Activated naive CD8-positive, alpha-beta T cell treated with anti-CD3 and anti-CD28 coated beads, Interleukin-2, amount 10 ng/mL, durations not matched to agents 7 days and 5 days (primary cell): ENCODE measurements around the gene ADM2. TPM values are rescaled to one million over a fixed set of nuclear protein-coding genes. Genes with fewer than 3 reads are reported as not detected.
"Not testable (repeated sequence)": the region's sequence is repeated elsewhere in the genome, so short reads cannot be mapped to it uniquely, and the experiment has no call there.

Experiments used
- ATAC-seq: fragments of 150-1000 bp; cut with Tn5 transposase; one replicate; pipeline ENCODE4 v1.10.0; 2021; ENCODE audit warnings: low read depth, moderate library complexity
- POLR2A ChIA-PET: fragments of 350-600 bp; sonication (Branson Sonifier 250); formaldehyde crosslinking; loops from one replicate; lab custom pipeline; 2021; ENCODE audit warnings: antibody characterized with exemption; lab: Charles Lee
- DNase-seq: peaks from one replicate; pipeline ENCODE4 v3.0.0; 2021
- H3K27ac Mint-ChIP-seq: one replicate; pipeline ENCODE4 v1.8.0; 2022; ENCODE audit warnings: mild to moderate bottlenecking, mixed read lengths
- H3K27me3 Mint-ChIP-seq: one replicate; pipeline ENCODE4 v1.8.0; 2022; ENCODE audit warnings: mild to moderate bottlenecking, moderate library complexity, mixed read lengths
- H3K36me3 Mint-ChIP-seq: one replicate; pipeline ENCODE4 v1.8.0; 2021; ENCODE audit warnings: mild to moderate bottlenecking, mixed read lengths
- H3K4me1 Mint-ChIP-seq: one replicate; pipeline ENCODE4 v1.8.0; 2021; ENCODE audit warnings: mixed read lengths
- H3K4me3 Mint-ChIP-seq: one replicate; pipeline ENCODE4 v1.8.0; 2022; ENCODE audit warnings: mild to moderate bottlenecking, moderate library complexity, mixed read lengths
- H3K9me3 Mint-ChIP-seq: one replicate; pipeline ENCODE4 v1.8.0; 2021; ENCODE audit warnings: mixed read lengths
- total RNA-seq, 2 experiments: library from RNA; stranded (reverse); gene quantifications; one replicate each; pipeline ENCODE4 v1.2.3, GENCODE V29; 2021

The ADM2 gene, protein sequence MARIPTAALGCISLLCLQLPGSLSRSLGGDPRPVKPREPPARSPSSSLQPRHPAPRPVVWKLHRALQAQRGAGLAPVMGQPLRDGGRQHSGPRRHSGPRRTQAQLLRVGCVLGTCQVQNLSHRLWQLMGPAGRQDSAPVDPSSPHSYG
- 1 to 10 TPM; 6.5 to 6.7 TPM for total RNA-seq

DNA sequence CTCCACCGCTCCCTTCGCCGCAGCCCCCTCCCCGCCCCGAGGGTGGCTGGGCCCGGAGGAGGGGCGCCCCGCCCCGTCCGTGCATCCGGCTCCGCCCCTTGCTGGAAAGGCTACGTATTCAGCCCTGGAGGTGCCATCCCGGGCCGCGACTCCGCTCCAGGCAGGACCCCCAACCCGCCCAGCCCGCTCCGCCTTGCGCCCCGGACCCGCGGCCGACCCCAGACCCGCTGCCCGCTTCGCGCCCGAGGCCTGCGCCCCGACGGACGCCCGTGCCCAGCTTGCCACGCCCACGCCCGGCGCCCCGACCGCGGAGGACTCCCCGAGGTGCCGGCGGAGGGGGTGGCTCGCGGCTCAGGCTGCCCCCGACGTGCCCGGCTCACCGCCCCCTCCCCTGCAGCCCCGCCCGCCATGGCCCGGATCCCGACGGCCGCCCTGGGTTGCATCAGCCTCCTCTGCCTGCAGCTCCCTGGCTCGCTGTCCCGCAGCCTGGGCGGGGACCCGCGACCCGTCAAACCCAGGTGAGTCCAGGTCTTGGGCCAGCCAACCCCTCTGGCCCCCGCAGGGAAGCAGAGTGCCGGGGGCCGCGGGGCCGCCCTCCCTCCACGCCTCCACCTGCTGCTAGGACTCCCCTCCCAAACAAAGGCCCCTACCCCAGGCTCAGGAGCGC, at the start of gene ADM2:
TSS of gene ADM2 (plus strand) at position 104 of the 667 bp plus-strand sequence. CDS start at position 409, 305 bp downstream.
- H3K4me3 Mint-ChIP-seq: peak within 1 kb of the TSS; percentile 83
- H3K36me3 Mint-ChIP-seq: no peaks in the 10 kb centered on the region
- ATAC-seq (peak; percentile 82), DNase-seq (peak; percentile 82)
- H3K27ac Mint-ChIP-seq: peak within 1 kb of the TSS; percentile 69
- H3K4me1 Mint-ChIP-seq: peaks cover 11% of the 10 kb centered on the region
- H3K27me3 Mint-ChIP-seq: peaks cover 16% of the 10 kb centered on the region
- POLR2A ChIA-PET: interaction anchor here (0.6 to 3.2 kb wide), 6 partner anchors 8 to 167 kb away, joined by 3 to 10 read pairs (median 4); partner anchors contain the start of genes LMF2, NCAPH2 and SCO2
- H3K9me3 Mint-ChIP-seq: no peaks in the 10 kb centered on the region

DNA sequence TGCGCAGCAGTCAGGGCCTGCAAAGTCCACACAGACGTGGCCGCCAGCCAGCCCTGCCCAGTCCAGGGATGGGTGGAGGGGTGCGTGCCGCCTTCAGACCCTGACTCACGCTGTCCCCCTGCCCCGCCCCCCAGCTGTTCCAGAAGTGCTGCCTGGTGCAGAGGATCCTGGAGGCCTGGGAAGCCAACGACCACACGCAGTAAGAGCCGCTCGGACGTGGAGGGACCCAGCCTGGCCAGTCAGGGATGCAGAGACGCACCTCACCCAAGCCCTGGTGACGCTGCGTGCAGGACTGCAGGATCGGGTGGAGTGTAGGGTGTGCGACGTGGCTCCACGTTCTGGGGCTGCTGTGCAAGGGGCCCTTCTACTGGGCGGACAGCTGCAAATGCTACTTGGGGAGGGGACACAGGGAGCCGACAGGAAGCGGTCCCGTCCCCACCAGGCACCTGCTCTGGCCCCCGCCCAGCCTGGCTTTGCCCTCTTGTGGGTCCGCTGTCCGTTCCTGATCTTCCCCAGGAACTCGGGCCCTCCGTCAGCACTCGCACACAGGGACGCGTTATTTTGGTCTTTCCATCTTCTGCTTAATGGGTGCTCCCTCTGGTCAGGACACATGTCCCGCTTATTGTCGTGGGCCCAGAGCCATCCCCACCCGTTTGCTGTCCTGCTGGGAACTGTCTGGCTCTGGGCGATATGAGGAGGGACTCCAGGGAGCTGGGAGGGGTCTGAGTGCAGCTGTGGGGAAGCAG, 49.0 kb upstream of the ADM2 start:
- Mint-ChIP-seq H3K36me3 (peaks cover 15% of the 10 kb centered on the region), H3K9me3 (no peaks in the 10 kb centered on the region), H3K27me3 (no peaks in the 10 kb centered on the region), H3K4me3 (no peak overlapping the region), H3K4me1 (no peaks in the 10 kb centered on the region), H3K27ac (no peak overlapping the region)
- DNase-seq: no peak
- no peak for ATAC-seq
- POLR2A ChIA-PET: no interaction called here

DNA sequence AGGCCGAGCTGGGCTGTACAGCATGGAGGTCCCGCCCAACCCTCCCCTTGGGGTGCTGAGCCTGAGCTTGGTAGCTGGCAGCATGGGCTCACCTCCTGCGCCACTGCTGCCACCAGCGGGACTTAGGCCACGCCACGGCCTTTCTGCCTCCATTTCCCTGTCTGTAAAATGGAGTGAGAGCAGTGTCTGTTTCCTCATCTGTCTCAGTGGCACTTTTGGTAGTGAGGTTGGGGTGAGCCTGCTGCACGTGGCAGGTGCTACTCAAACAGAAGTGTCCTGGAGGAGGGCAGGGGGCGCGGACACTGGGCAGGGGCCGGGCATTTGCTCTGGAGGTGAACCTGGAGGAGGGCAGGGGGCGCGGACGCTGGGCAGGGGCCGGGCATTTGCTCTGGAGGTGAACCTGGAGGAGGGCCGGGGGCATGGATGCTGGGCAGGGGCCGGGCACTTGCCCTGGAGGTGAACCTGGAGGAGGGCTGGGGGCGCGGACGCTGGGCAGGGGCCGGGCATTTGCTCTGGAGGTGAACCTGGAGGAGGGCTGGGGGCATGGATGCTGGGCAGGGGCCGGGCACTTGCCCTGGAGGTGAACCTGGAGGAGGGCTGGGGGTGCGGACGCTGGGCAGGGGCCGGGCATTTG, 48.3 kb upstream of the ADM2 start:
- H3K27me3 Mint-ChIP-seq, H3K4me3 Mint-ChIP-seq, DNase-seq, ATAC-seq, H3K4me1 Mint-ChIP-seq, POLR2A ChIA-PET, H3K9me3 Mint-ChIP-seq, H3K27ac Mint-ChIP-seq: not testable (repeated sequence)
- peaks cover 14% of the 10 kb centered on the region for H3K36me3 Mint-ChIP-seq

DNA sequence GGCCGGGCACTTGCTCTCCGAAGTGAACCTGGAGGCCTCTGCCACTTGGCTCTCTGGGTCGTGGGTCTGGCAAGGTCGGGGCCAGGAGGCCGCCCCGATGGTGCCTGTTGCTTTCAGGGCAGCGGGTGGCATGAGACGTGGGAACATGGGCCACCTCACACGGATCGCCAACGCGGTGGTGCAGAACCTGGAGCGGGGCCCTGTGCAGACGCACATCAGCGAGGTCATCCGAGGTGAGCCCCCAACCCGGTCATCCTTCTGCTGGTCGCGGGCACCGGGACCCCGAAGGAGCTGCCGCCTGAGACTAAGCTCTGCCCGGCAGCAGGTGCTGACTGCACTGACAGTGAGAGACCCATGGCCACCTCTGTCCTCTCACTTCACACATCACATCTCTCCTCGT, 46.5 kb upstream of the ADM2 start:
- DNase-seq (no peak), ATAC-seq (no peak)
- H3K27me3 Mint-ChIP-seq: no peaks in the 10 kb centered on the region
- POLR2A ChIA-PET: interaction anchor here (1.0 kb wide), 1 partner anchor 10 kb away, joined by 4 read pairs; no protein-coding TSS in a partner anchor
- no peaks in the 10 kb centered on the region for H3K4me1 Mint-ChIP-seq
- no peaks in the 10 kb centered on the region for H3K9me3 Mint-ChIP-seq
- H3K36me3 Mint-ChIP-seq: peaks cover 4% of the 10 kb centered on the region
- no peak overlapping the region for H3K4me3 Mint-ChIP-seq
- no peak overlapping the region for H3K27ac Mint-ChIP-seq

DNA sequence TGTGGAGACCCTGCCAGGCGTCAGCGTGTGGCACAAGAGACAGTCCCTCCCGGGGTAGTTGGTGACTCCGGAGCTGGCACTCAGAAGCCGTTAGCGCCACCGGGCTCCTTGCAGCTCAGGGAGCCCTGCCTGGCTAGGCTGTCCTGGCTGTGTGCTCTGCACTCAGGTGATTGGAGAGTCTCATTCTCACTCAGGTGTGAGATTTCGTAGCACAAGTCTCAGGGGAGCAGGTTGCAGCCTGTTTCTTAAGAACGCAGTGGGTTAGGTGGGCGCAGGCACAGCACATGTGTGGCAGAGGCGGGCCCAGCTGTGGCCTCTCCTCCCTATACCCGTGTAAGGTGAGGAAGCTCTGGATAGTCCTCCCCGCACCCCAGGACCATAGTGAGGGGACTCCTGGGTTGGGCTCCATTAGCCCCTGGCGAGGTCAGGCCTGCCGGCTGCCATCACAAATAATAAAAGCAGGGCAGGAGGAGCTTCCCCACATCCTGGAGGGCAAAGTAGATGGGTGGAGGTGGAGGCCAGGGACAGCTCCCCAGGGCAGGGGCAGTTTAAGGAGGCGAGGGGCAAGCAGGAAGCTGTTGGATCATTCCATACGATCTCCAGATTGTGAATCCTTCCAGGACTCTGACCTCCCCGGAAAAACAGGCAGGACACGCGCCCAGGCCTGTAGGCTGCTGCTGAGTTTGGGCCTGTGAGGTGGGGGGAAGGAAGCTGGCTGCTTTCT, 45.9 kb upstream of the ADM2 start:
- POLR2A ChIA-PET: interaction anchor here (0.6 to 1.0 kb wide), 2 partner anchors 9 to 33 kb away, joined by 3 to 4 read pairs; no protein-coding TSS in a partner anchor

DNA sequence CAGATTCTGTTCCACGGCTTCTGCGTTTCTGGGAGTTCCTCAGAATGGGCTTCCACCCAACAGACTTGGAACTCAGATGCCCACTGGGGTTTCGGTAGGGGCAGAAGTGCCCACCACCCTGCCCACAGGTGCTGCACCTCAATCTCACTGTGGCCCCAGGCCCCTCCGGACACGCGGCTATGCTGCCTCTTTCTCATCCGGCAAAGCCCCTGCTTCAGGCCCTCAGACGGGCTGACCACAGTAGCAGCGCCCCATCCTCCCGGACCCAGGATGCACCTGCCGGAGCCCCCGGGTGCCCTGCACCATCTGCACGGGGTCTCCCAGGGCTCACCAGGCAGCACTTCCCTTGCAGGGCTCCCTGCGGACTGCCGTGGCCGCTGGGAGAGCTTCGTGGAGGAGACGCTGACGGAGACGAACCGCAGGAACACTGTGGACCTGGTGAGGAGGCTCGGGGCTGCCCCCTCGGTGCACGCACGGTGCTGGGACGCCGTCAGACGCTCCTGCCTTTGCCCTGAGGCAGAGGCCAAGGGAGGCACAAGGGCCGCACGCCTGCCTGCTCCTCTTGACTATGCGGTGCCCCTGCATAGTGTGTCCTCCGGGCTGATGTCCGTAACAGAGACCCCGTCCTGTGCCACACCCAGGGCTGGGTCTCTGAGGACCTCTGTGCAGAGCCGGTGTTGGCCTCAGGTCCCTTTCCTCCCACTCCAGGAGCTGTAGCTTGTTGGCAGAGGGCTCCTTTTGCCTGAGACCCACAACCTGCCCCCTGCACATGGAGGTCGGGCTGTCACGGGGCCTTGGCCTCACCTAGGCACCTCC, 45.1 kb upstream of the ADM2 start:
- no peaks in the 10 kb centered on the region for H3K4me1 Mint-ChIP-seq
- no peaks in the 10 kb centered on the region for H3K27me3 Mint-ChIP-seq
- ATAC-seq: no peak
- DNase-seq: no peak
- no peak overlapping the region for H3K27ac Mint-ChIP-seq
- POLR2A ChIA-PET: no interaction called here
- no peak overlapping the region for H3K4me3 Mint-ChIP-seq
- H3K9me3 Mint-ChIP-seq: no peaks in the 10 kb centered on the region
- H3K36me3 Mint-ChIP-seq: peaks cover 4% of the 10 kb centered on the region

More for the DNA sequence above, 45.9 kb upstream of the ADM2 start:
- no peak for ATAC-seq
- Mint-ChIP-seq H3K4me1 (no peaks in the 10 kb centered on the region), H3K27ac (no peak overlapping the region), H3K9me3 (no peaks in the 10 kb centered on the region), H3K36me3 (peaks cover 4% of the 10 kb centered on the region), H3K4me3 (no peak overlapping the region), H3K27me3 (no peaks in the 10 kb centered on the region)
- no peak for DNase-seq

DNA sequence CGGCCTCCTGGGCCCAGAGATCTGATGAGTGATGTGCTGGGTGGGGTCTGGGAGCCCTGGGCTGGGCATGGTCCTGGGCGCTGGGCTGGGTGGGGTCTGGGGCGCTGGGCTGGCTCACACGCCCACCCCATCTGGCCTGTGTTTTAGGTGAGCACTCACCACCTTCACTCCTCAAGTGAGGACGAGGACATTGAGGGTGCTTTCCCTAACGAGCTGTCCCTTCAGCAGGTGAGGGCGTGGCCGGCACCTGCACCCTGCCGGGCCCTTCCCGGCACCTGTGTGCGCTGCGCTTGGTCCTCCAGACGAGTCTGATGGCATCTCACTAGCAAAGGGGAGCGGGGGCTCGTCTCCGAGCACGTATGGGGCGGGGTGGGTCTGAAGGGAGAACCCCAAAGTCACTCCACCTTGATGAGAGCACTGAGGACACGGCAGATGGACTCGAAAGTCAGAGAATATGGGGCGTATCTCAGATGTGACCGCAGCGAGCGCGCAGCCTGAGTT, 44.5 kb upstream of the ADM2 start:
- ATAC-seq (no peak), DNase-seq (no peak)
- Mint-ChIP-seq H3K9me3 (no peaks in the 10 kb centered on the region), H3K4me1 (no peaks in the 10 kb centered on the region), H3K27me3 (no peaks in the 10 kb centered on the region), H3K36me3 (no peaks in the 10 kb centered on the region), H3K27ac (no peak overlapping the region), H3K4me3 (no peak overlapping the region)
- POLR2A ChIA-PET: no interaction called here

DNA sequence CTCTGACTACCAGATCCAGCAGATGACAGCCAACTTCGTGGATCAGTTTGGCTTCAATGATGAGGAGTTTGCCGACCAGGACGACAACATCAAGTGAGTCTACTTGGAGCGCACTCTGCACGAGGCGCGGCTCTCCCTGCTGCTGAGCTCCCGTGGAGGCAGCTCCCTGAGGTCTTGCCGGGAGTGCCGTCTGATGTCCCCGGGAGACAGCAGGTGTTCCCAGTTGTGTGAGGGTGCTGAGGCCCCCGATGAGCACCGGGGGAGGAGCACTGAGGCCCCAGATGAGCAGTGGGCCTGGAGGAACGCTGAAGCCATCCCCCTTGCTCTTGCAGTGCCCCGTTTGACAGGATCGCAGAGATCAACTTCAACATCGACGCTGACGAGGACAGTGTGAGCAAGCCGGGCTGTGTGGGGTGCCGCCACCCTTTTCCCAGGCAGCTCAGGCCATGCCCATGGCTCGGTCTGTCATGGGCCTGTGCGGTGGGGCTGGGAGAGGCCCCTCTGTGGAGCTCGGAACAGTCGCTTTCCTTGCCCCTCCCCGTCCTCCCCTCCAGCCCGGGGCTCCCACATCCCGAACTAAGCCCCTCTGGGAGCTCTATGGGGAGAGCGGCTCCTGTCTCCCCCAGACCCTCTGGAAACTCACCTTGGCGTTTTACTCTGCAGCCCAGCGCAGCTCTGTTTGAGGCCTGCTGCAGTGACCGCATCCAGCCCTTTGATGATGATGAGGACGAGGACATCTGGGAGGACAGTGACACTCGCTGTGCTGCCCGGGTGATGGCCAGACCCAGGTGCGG, 43.6 kb upstream of the ADM2 start:
- Mint-ChIP-seq H3K36me3 (no peaks in the 10 kb centered on the region), H3K27ac (no peak overlapping the region), H3K9me3 (no peaks in the 10 kb centered on the region), H3K4me1 (no peaks in the 10 kb centered on the region), H3K27me3 (no peaks in the 10 kb centered on the region), H3K4me3 (no peak overlapping the region)
- DNase-seq: no peak
- ATAC-seq: no peak
- POLR2A ChIA-PET: no interaction called here

DNA sequence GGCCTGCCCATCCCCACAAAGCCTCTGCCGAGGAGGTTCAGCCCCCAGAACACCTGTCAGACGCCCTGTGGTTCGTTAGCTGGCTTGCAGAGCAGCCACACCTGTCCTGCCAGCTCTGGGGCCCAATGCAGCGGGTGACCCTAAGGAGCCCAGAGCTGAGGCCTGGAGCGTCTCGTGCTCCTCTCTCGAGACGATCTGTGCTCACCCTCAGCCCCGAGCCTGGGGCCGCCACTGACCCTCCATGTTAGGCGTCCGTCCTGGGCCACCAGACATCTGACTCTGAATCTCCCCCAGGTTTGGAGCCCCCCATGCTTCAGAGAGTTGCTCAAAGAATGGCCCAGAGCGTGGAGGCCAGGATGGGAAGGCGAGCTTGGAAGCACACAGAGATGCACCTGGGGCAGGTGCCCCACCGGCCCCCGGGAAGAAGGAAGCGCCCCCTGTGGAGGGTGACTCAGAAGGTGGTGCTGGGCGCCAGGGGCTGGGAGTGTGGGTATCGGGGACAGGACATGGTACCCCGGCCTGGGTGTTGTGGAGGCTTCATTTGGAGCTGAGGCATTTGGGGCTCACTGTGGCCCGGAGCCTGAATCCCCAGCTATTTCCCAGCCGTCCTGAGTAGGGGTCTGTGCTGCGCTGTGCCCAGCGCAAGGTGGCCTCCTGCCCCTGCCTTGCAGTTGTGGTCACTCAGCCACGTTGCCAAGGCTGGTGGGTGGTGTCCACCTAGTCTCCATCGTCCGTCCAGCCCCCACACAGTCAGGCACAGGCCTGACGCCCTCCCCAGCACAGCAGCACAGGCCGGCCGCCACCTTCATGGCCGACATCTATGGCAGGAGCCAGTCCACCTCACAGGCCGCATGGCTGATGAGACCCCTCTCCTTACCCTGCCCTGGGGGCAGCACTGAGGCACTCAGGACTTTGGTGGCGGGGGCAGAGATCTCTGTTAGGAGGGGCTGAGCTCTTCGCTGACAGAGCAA, 42.8 kb upstream of the ADM2 start:
- Mint-ChIP-seq H3K36me3 (no peaks in the 10 kb centered on the region), H3K4me1 (peaks cover 1% of the 10 kb centered on the region), H3K4me3 (no peak overlapping the region), H3K27me3 (no peaks in the 10 kb centered on the region), H3K27ac (no peak overlapping the region), H3K9me3 (no peaks in the 10 kb centered on the region)
- DNase-seq: no peak
- no peak for ATAC-seq
- POLR2A ChIA-PET: no interaction called here

DNA sequence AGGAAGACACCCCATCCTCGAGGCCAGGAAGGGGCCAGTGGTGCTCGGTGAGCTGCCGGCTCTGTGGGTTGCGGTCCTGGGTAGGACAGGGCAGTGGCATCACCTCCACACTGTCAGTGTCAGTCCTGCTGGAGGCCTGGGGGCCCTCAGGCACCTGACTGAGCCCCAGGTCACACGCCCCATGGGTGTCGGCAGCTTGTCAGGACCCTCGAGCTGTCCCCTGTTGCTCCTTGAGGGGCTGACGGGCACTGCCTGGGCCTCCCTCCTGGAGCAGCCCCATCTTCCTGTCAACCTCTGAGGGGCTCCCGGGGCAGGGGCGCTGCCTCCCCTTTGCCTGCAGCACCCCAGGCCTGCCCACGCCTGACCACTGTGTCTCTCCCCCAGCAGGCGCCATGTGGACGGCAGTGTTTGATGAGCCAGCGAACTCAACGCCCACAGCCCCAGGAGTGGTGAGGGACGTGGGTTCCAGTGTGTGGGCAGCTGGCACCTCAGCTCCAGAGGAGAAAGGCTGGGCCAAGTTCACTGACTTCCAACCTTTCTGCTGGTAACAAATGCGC, 42.0 kb upstream of the ADM2 start:
- no peak overlapping the region for H3K4me3 Mint-ChIP-seq
- peaks cover 1% of the 10 kb centered on the region for H3K4me1 Mint-ChIP-seq
- H3K27me3 Mint-ChIP-seq: no peaks in the 10 kb centered on the region
- ATAC-seq (no peak), DNase-seq (peak; percentile 34)
- POLR2A ChIA-PET: no interaction called here
- no peaks in the 10 kb centered on the region for H3K36me3 Mint-ChIP-seq
- H3K27ac Mint-ChIP-seq: no peak overlapping the region
- no peaks in the 10 kb centered on the region for H3K9me3 Mint-ChIP-seq
